PFSK-1 (cell line): ENCODE results near the gene DPP9.

ENCODE experiments used
- FOXP2 ChIP-seq: optimal IDR thresholded peaks from 2 replicates; pipeline ENCODE3; 2011; ENCODE audit warnings: borderline replicate concordance, control low read depth, inconsistent platforms; ENCODE audit not compliant: insufficient read depth; ENCODE audit errors: extremely low read length, extremely low read depth
- REST ChIP-seq, 2 experiments: IDR thresholded peaks; 2 replicates each; pipeline versions ENCODE4 v1.6.1 to v1.8.0; 2011 to 2012; ENCODE audit warnings: low read depth in 2 of 2, low read length in 2 of 2, control low read depth in 1 of 2, inconsistent platforms in 1 of 2, mild to moderate bottlenecking in 1 of 2, moderate library complexity in 1 of 2; ENCODE audit not compliant: insufficient read depth in 1 of 2

GRCh38 chr19:4745986-4746385 is 22.3 kb upstream of the DPP9 start:
- TF ChIP-seq FOXP2 (no peak), REST (IDR thresholded peaks at IDR 0.05; ENCODE audit: insufficient read depth in 1 of 2, low read depth in 2 of 2, low read length in 2 of 2) (no peak)
